HEK293T (cell line): ENCODE measurements around the gene CPNE4.

Source experiments
- ARNT ChIP-seq: fragments of 450-650 bp; IDR thresholded peaks from 2 replicates; pipeline ENCODE4 v1.6.1; 2017; ENCODE audit warnings: mild to moderate bottlenecking
- CTBP1 ChIP-seq: fragments of 450-650 bp; IDR thresholded peaks from 2 replicates; pipeline ENCODE4 v1.6.1; 2016; ENCODE audit warnings: borderline replicate concordance
- ELF4 ChIP-seq: fragments of 450-650 bp; IDR thresholded peaks from 2 replicates; pipeline ENCODE4 v1.6.1; 2017; ENCODE audit warnings: antibody characterized with exemption
- FOXA1 ChIP-seq: fragments of 450-650 bp; IDR thresholded peaks from 2 replicates; pipeline ENCODE4 v1.6.1; 2016; ENCODE audit warnings: mild to moderate bottlenecking
- FOXK2 ChIP-seq: fragments of 450-650 bp; IDR thresholded peaks from 2 replicates; pipeline ENCODE4 v1.6.1; 2016; ENCODE audit warnings: mild to moderate bottlenecking
- FOXM1 ChIP-seq: fragments of 450-650 bp; IDR thresholded peaks from 2 replicates; pipeline ENCODE4 v1.6.1; 2017; ENCODE audit warnings: mild to moderate bottlenecking, borderline replicate concordance
- HDGF ChIP-seq: fragments of 450-650 bp; IDR thresholded peaks from 2 replicates; pipeline ENCODE4 v1.6.1; 2017; ENCODE audit warnings: antibody characterized with exemption, borderline replicate concordance
- L3MBTL2 ChIP-seq: fragments of 450-650 bp; conservative IDR thresholded peaks from 2 replicates; pipeline ENCODE4 v1.6.1; 2016; ENCODE audit warnings: mild to moderate bottlenecking
- NFRKB ChIP-seq: fragments of 450-650 bp; IDR thresholded peaks from 2 replicates; pipeline ENCODE4 v1.6.1; 2016; ENCODE audit warnings: mild to moderate bottlenecking, moderate library complexity
- SP1 ChIP-seq: fragments of 450-650 bp; IDR thresholded peaks from 2 replicates; pipeline ENCODE4 v1.6.1; 2017
- SUZ12 ChIP-seq: fragments of 450-650 bp; IDR thresholded peaks from 2 replicates; pipeline ENCODE4 v1.6.1; 2016; ENCODE audit warnings: mild to moderate bottlenecking
- TARDBP ChIP-seq: fragments of 450-650 bp; IDR thresholded peaks from 2 replicates; pipeline ENCODE4 v1.6.1; 2016
- ZNF384 ChIP-seq: fragments of 450-650 bp; IDR thresholded peaks from 2 replicates; pipeline ENCODE4 v1.6.1; 2016
- TF ChIP-seq, protein P1 (sequence below): fragments of 450-650 bp; IDR thresholded peaks from 2 replicates; pipeline ENCODE4 v1.6.1; 2016

DNA sequence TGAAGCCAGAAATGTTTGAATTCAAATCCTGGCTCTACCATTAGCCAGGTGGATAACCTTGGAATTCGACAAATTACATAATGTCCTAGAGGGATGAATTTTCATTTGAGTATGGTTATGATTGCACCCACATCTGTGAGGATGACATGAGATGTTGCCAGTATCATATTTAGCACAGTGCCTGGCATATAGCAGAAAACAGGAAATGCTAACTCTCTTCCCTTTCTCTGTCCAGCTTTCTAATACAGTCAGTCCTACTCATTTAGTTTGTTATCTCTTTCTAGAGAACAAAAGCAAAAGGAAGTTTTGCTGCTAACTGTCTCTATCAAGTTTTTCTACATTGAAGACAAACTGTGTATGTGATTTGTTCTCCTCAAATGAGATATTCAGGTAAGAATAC is 231.7 kb downstream of the CPNE4 start:
- TF ChIP-seq TARDBP (no peak), NFRKB (no peak), FOXM1 (no peak), CTBP1 (no peak), SUZ12 (no peak), SP1 (no peak), ZNF384 (no peak), L3MBTL2 (no peak), FOXK2 (no peak), ARNT (no peak), HDGF (no peak), FOXA1 (no peak), ELF4 (no peak)
- TF ChIP-seq, protein P1, sequence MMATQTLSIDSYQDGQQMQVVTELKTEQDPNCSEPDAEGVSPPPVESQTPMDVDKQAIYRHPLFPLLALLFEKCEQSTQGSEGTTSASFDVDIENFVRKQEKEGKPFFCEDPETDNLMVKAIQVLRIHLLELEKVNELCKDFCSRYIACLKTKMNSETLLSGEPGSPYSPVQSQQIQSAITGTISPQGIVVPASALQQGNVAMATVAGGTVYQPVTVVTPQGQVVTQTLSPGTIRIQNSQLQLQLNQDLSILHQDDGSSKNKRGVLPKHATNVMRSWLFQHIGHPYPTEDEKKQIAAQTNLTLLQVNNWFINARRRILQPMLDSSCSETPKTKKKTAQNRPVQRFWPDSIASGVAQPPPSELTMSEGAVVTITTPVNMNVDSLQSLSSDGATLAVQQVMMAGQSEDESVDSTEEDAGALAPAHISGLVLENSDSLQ = no peak
